HepG2 (cell line): ENCODE measurements around the gene TATDN3. TPM values are rescaled to one million over a fixed set of nuclear protein-coding genes. Genes with fewer than 3 reads are reported as not detected.

Experiments
- CENPX ChIP-seq: sonication (generic); formaldehyde crosslinking; IDR thresholded peaks from 2 replicates; pipeline ENCODE4 v1.9.0; 2021; ENCODE audit warnings: mild to moderate bottlenecking, missing genetic modification reagents, moderate library complexity
- DNMT3B ChIP-seq: conservative IDR thresholded peaks from 2 replicates; pipeline ENCODE4 v1.6.1; 2016; ENCODE audit warnings: missing biosample characterization, control low read depth
- ETV6 ChIP-seq: sonication (generic); formaldehyde crosslinking; conservative IDR thresholded peaks from 2 replicates; pipeline ENCODE4 v1.4.0; 2020; ENCODE audit warnings: missing genetic modification reagents
- HOXD1 ChIP-seq: sonication (generic); formaldehyde crosslinking; IDR thresholded peaks from 2 replicates; pipeline ENCODE4 v1.5.0; 2020; ENCODE audit warnings: missing genetic modification reagents
- KDM3A ChIP-seq: IDR thresholded peaks from 2 replicates; pipeline ENCODE4 v1.6.1; 2018; ENCODE audit warnings: low read depth, missing compliant biosample characterization
- KLF16 ChIP-seq, 2 experiments: sonication (generic) in 1 of 2; formaldehyde crosslinking in 1 of 2; IDR thresholded peaks; 2 replicates each; pipeline versions ENCODE4 v1.6.1 to v1.8.0; 2016 to 2023; ENCODE audit warnings: missing genetic modification reagents in 2 of 2, missing compliant biosample characterization in 1 of 2
- PPARG ChIP-seq: conservative IDR thresholded peaks from 2 replicates; pipeline ENCODE4 v1.6.1; 2016; ENCODE audit warnings: missing biosample characterization, missing genetic modification reagents
- SCMH1 ChIP-seq: sonication (generic); formaldehyde crosslinking; IDR thresholded peaks from 2 replicates; pipeline ENCODE4 v1.9.0; 2021; ENCODE audit warnings: missing genetic modification reagents, mild to moderate bottlenecking, borderline replicate concordance
- SP1 ChIP-seq, 2 experiments: fragments of 450-650 bp in 1 of 2; sonication (generic) in 1 of 2; formaldehyde crosslinking in 1 of 2; IDR thresholded peaks; 2 replicates each; pipeline versions ENCODE4 v1.4.0 to v1.6.1; 2016 to 2020; ENCODE audit warnings: missing genetic modification reagents in 1 of 2
- ZBTB7A ChIP-seq: sonication (generic); formaldehyde crosslinking; IDR thresholded peaks from 2 replicates; pipeline ENCODE4 v1.8.0; 2022; ENCODE audit warnings: mild to moderate bottlenecking, missing genetic modification reagents
- ZFP36L2 ChIP-seq: sonication (generic); formaldehyde crosslinking; IDR thresholded peaks from 2 replicates; pipeline ENCODE4 v1.4.0; 2020; ENCODE audit warnings: missing genetic modification reagents
- ZNF10 ChIP-seq: sonication (generic); formaldehyde crosslinking; IDR thresholded peaks from 2 replicates; pipeline ENCODE4 v1.4.0; 2020; ENCODE audit warnings: mild to moderate bottlenecking, low read depth, missing genetic modification reagents, borderline replicate concordance
- ZNF234 ChIP-seq: sonication (generic); formaldehyde crosslinking; conservative IDR thresholded peaks from 2 replicates; pipeline ENCODE4 v1.5.1; 2020; ENCODE audit warnings: mild to moderate bottlenecking, missing genetic modification reagents
- ZNF547 ChIP-seq: sonication (generic); formaldehyde crosslinking; IDR thresholded peaks from 2 replicates; pipeline ENCODE4 v1.5.1; 2020; ENCODE audit warnings: mild to moderate bottlenecking, missing genetic modification reagents
- ZNF550 ChIP-seq: sonication (generic); formaldehyde crosslinking; IDR thresholded peaks from 2 replicates; pipeline ENCODE4 v1.4.0; 2020; ENCODE audit warnings: mild to moderate bottlenecking, missing genetic modification reagents, borderline replicate concordance
- ZNF589 ChIP-seq: sonication (generic); formaldehyde crosslinking; conservative IDR thresholded peaks from 2 replicates; pipeline ENCODE4 v1.8.0; 2022; ENCODE audit warnings: mild to moderate bottlenecking, moderate library complexity, missing genetic modification reagents
- ZNF674 ChIP-seq: sonication (generic); formaldehyde crosslinking; IDR thresholded peaks from 2 replicates; pipeline ENCODE4 v1.5.0; 2020; ENCODE audit warnings: low read depth, mild to moderate bottlenecking, missing genetic modification reagents
- ZNF777 ChIP-seq: sonication (generic); formaldehyde crosslinking; IDR thresholded peaks from 2 replicates; pipeline ENCODE4 v1.4.0; 2020; ENCODE audit warnings: missing genetic modification reagents
- ZSCAN31 ChIP-seq: sonication (generic); formaldehyde crosslinking; IDR thresholded peaks from 2 replicates; pipeline ENCODE4 v1.5.0; 2020; ENCODE audit warnings: low read depth, mild to moderate bottlenecking, missing genetic modification reagents
- polyA plus RNA-seq, 8 experiments: library from polyadenylated mRNA; depleted of rRNA in 3 of 8; stranded (reverse) in 7 of 8; unstranded in 1 of 8; fragments of >200 nt; fragmentation: Illumina TruSeq in 4 of 8; extraction: Trizol in 4 of 8; gene quantifications; 2 replicates each; pipeline versions ENCODE4 v1.2.1 to v1.2.3, GENCODE V29; 2011 to 2016; ENCODE audit warnings: low read depth in 4 of 8, missing spikeins in 1 of 8, mixed read lengths in 1 of 8; ENCODE audit not compliant: insufficient read depth in 1 of 8
- total RNA-seq, 5 experiments: library from RNA; depleted of rRNA; stranded (reverse); fragments of >200 nt; fragmentation: Illumina TruSeq; extraction: Trizol; gene quantifications; 2 replicates each; pipeline ENCODE4 v1.2.3, GENCODE V29; 2016; ENCODE audit warnings: low read depth in 1 of 5
- TF ChIP-seq, protein P1 (sequence below): sonication (generic); formaldehyde crosslinking; IDR thresholded peaks from 2 replicates; pipeline ENCODE4 v1.5.1; 2020; ENCODE audit warnings: mild to moderate bottlenecking, missing genetic modification reagents, moderate library complexity
- TF ChIP-seq, protein P2 (sequence below): IDR thresholded peaks from 2 replicates; pipeline ENCODE4 v1.6.1; 2016; ENCODE audit warnings: mild to moderate bottlenecking
- TF ChIP-seq, protein P3 (sequence below): sonication (generic); formaldehyde crosslinking; IDR thresholded peaks from 2 replicates; pipeline ENCODE4 v1.4.0; 2020; ENCODE audit warnings: missing genetic modification reagents
- TF ChIP-seq, protein P4 (sequence below): fragments of 450-650 bp; IDR thresholded peaks from 2 replicates; pipeline ENCODE4 v1.6.1; 2017

Gene TATDN3
- total and polyA plus RNA-seq, 2 of the 13 experiments (the other 11 are each of a cell fraction or from before 2014, with no cell fraction given) = 7.3 to 8.6 TPM

GRCh38 chr1:212858461-212859265, 67.0 kb downstream of the TATDN3 start (continued):
- TF ChIP-seq ETV6 (no peak), SP1 (IDR thresholded peaks at IDR 0.05) (no peak), SP1 (CRISPR knock-in tag; IDR thresholded peaks at IDR 0.05) (no peak), ZNF10 (CRISPR knock-in tag) (no peak), CENPX (CRISPR knock-in tag) (no peak), KLF16 (CRISPR knock-in tag; IDR thresholded peaks at IDR 0.05) (no peak), ZSCAN31 (CRISPR knock-in tag) (no peak; the same call in 1 of the 2 replicates), DNMT3B (CRISPR knock-in tag) (no peak), SCMH1 (CRISPR knock-in tag) (no peak), ZNF777 (CRISPR knock-in tag) (peak; percentile 39; the same call in 1 of the 2 replicates), ZNF674 (CRISPR knock-in tag) (no peak), ZNF589 (CRISPR knock-in tag) (no peak; the same call in 1 of the 2 replicates), KDM3A (CRISPR knock-in tag) (no peak), ZNF550 (CRISPR knock-in tag) (no peak), HOXD1 (CRISPR knock-in tag) (no peak; the same call in 1 of the 2 replicates), ZNF547 (no peak), ZBTB7A (CRISPR knock-in tag) (no peak), ZNF234 (0 out of 2 replicates have a peak, but pooled peaks have one; percentile 27), ZFP36L2 (no peak), PPARG (CRISPR knock-in tag) (no peak)
- TF ChIP-seq, protein P1, sequence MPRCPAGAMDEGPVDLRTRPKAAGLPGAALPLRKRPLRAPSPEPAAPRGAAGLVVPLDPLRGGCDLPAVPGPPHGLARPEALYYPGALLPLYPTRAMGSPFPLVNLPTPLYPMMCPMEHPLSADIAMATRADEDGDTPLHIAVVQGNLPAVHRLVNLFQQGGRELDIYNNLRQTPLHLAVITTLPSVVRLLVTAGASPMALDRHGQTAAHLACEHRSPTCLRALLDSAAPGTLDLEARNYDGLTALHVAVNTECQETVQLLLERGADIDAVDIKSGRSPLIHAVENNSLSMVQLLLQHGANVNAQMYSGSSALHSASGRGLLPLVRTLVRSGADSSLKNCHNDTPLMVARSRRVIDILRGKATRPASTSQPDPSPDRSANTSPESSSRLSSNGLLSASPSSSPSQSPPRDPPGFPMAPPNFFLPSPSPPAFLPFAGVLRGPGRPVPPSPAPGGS (CRISPR knock-in tag) = no peak
- TF ChIP-seq, protein P2, sequence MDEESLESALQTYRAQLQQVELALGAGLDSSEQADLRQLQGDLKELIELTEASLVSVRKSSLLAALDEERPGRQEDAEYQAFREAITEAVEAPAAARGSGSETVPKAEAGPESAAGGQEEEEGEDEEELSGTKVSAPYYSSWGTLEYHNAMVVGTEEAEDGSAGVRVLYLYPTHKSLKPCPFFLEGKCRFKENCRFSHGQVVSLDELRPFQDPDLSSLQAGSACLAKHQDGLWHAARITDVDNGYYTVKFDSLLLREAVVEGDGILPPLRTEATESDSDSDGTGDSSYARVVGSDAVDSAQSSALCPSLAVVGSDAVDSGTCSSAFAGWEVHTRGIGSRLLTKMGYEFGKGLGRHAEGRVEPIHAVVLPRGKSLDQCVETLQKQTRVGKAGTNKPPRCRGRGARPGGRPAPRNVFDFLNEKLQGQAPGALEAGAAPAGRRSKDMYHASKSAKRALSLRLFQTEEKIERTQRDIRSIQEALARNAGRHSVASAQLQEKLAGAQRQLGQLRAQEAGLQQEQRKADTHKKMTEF = no peak
- TF ChIP-seq, protein P3, sequence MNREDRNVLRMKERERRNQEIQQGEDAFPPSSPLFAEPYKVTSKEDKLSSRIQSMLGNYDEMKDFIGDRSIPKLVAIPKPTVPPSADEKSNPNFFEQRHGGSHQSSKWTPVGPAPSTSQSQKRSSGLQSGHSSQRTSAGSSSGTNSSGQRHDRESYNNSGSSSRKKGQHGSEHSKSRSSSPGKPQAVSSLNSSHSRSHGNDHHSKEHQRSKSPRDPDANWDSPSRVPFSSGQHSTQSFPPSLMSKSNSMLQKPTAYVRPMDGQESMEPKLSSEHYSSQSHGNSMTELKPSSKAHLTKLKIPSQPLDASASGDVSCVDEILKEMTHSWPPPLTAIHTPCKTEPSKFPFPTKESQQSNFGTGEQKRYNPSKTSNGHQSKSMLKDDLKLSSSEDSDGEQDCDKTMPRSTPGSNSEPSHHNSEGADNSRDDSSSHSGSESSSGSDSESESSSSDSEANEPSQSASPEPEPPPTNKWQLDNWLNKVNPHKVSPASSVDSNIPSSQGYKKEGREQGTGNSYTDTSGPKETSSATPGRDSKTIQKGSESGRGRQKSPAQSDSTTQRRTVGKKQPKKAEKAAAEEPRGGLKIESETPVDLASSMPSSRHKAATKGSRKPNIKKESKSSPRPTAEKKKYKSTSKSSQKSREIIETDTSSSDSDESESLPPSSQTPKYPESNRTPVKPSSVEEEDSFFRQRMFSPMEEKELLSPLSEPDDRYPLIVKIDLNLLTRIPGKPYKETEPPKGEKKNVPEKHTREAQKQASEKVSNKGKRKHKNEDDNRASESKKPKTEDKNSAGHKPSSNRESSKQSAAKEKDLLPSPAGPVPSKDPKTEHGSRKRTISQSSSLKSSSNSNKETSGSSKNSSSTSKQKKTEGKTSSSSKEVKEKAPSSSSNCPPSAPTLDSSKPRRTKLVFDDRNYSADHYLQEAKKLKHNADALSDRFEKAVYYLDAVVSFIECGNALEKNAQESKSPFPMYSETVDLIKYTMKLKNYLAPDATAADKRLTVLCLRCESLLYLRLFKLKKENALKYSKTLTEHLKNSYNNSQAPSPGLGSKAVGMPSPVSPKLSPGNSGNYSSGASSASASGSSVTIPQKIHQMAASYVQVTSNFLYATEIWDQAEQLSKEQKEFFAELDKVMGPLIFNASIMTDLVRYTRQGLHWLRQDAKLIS = no peak
- TF ChIP-seq, protein P4, sequence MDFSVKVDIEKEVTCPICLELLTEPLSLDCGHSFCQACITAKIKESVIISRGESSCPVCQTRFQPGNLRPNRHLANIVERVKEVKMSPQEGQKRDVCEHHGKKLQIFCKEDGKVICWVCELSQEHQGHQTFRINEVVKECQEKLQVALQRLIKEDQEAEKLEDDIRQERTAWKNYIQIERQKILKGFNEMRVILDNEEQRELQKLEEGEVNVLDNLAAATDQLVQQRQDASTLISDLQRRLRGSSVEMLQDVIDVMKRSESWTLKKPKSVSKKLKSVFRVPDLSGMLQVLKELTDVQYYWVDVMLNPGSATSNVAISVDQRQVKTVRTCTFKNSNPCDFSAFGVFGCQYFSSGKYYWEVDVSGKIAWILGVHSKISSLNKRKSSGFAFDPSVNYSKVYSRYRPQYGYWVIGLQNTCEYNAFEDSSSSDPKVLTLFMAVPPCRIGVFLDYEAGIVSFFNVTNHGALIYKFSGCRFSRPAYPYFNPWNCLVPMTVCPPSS = no peak
